HG03565 (cell line): Measurements from ENCODE around the gene NFIA.
"Not testable (repeated sequence)": the region's sequence is repeated elsewhere in the genome, so short reads cannot be mapped to it uniquely, and the experiment has no call there.

Experiments used
- ATAC-seq: cut with Tn5 transposase; IDR thresholded peaks from one replicate; pipeline ENCODE4 v1.9.1; 2021; ENCODE audit warnings: mild to moderate bottlenecking, moderate library complexity; ENCODE audit not compliant: unreplicated experiment

The NFIA gene

GRCh38 chr1:61124696-61125095 lies 42.3 kb downstream of the NFIA start:
- no peak for ATAC-seq

- ATAC-seq, result no peak
Measured at GRCh38 chr1:61125263-61125662, 42.9 kb downstream of the NFIA start.

GRCh38 chr1:61125895-61126294 lies 43.5 kb downstream of the NFIA start:
- no peak for ATAC-seq

- not testable (repeated sequence) for ATAC-seq
Measured at GRCh38 chr1:61126843-61127242, 44.5 kb downstream of the NFIA start.

- no peak for ATAC-seq
Measured at GRCh38 chr1:61130338-61131000, 48.1 kb downstream of the NFIA start.

- no peak for ATAC-seq
Measured at GRCh38 chr1:61131248-61131647, 48.9 kb downstream of the NFIA start.

- ATAC-seq, result no peak
Measured at GRCh38 chr1:61131716-61132115, 49.4 kb downstream of the NFIA start.

GRCh38 chr1:61132176-61132638 lies 49.8 kb downstream of the NFIA start:
- ATAC-seq, result no peak

- no peak for ATAC-seq
Measured at GRCh38 chr1:61132645-61133334, 50.4 kb downstream of the NFIA start.

GRCh38 chr1:61133335-61134019 lies 51.1 kb downstream of the NFIA start:
- no peak for ATAC-seq

- no peak for ATAC-seq
Measured at GRCh38 chr1:61135291-61135690, 52.9 kb downstream of the NFIA start.

- no peak for ATAC-seq
Measured at GRCh38 chr1:61138305-61138704, 55.9 kb downstream of the NFIA start.

- no peak for ATAC-seq
Measured at GRCh38 chr1:61138921-61139774, 56.8 kb downstream of the NFIA start.

GRCh38 chr1:61139775-61140549 lies 57.6 kb downstream of the NFIA start:
- no peak for ATAC-seq

GRCh38 chr1:61140778-61141177 lies 58.4 kb downstream of the NFIA start:
- ATAC-seq, result no peak

- ATAC-seq, result no peak
Measured at GRCh38 chr1:61141288-61142042, 59.1 kb downstream of the NFIA start.

GRCh38 chr1:61142043-61142440 lies 59.7 kb downstream of the NFIA start:
- no peak for ATAC-seq

GRCh38 chr1:61142726-61143500 lies 60.6 kb downstream of the NFIA start:
- no peak for ATAC-seq
